HG03066 (cell line): ENCODE measurements around the gene PRKCE.

Experiments
- ATAC-seq: cut with Tn5 transposase; IDR thresholded peaks from one replicate; pipeline ENCODE4 v1.9.1; 2021; ENCODE audit warnings: low read depth; ENCODE audit not compliant: unreplicated experiment

The PRKCE gene

GRCh38 chr2:46051085-46051484, 399.6 kb downstream of the PRKCE start:
- no peak for ATAC-seq

- no peak for ATAC-seq
These were observed 402.1 kb downstream of the PRKCE start for GRCh38 chr2:46053564-46053963.

- no peak for ATAC-seq
These were observed 405.1 kb downstream of the PRKCE start for GRCh38 chr2:46056541-46056940.

GRCh38 chr2:46058140-46058539, 406.7 kb downstream of the PRKCE start:
- no peak for ATAC-seq

GRCh38 chr2:46062637-46063412, 411.4 kb downstream of the PRKCE start:
- ATAC-seq, result no peak

- no peak for ATAC-seq
These were observed 412.9 kb downstream of the PRKCE start for GRCh38 chr2:46064396-46064795.

- no peak for ATAC-seq
These were observed 413.7 kb downstream of the PRKCE start for GRCh38 chr2:46065152-46065551.

GRCh38 chr2:46066116-46066515, 414.6 kb downstream of the PRKCE start:
- no peak for ATAC-seq

- ATAC-seq, result no peak
These were observed 415.1 kb downstream of the PRKCE start for GRCh38 chr2:46066601-46067000.

- no peak for ATAC-seq
These were observed 415.6 kb downstream of the PRKCE start for GRCh38 chr2:46067062-46067461.

- ATAC-seq, result no peak
These were observed 416.2 kb downstream of the PRKCE start for GRCh38 chr2:46067501-46068305.

- ATAC-seq, result no peak
These were observed 417.2 kb downstream of the PRKCE start for GRCh38 chr2:46068636-46069035.

GRCh38 chr2:46071074-46071473, 419.6 kb downstream of the PRKCE start:
- ATAC-seq, result no peak

GRCh38 chr2:46072101-46072820, 420.8 kb downstream of the PRKCE start:
- ATAC-seq, result no peak

- ATAC-seq, result no peak
These were observed 422.1 kb downstream of the PRKCE start for GRCh38 chr2:46073540-46074046.

GRCh38 chr2:46074501-46074900, 423.0 kb downstream of the PRKCE start:
- no peak for ATAC-seq

GRCh38 chr2:46075848-46076247, 424.4 kb downstream of the PRKCE start:
- no peak for ATAC-seq

GRCh38 chr2:46076251-46076650, 424.8 kb downstream of the PRKCE start:
- no peak for ATAC-seq

GRCh38 chr2:46076875-46077274, 425.4 kb downstream of the PRKCE start:
- no peak for ATAC-seq

- ATAC-seq, result no peak
These were observed 426.1 kb downstream of the PRKCE start for GRCh38 chr2:46077522-46078107.
